Measurements from ENCODE around the gene MIB1. TPM values are rescaled to one million over a fixed set of nuclear protein-coding genes. Genes with fewer than 3 reads are reported as not detected.
A peak's percentile ranks its signal among the peaks of the same experiment; 100 is the strongest.

Gene MIB1
- total RNA-seq, 1 experiment from 2014 or later, result 70.5 TPM

- Histone ChIP-seq H3K27ac (ENCODE audit: low read depth, low read length, poor library complexity, severe bottlenecking) (no peak overlapping the region), H3K9me3 (ENCODE audit: low read depth, low read length, poor library complexity, severe bottlenecking) (no peaks in the 10 kb centered on the region), H3K27me3 (replicated peaks; ENCODE audit: insufficient read depth, low read depth, low read length, poor library complexity) (no peaks in the 10 kb centered on the region), H3K4me3 (ENCODE audit: low read depth, low read length, poor library complexity, severe bottlenecking) (no peak overlapping the region), H3K36me3 (ENCODE audit: insufficient read depth, low read length, poor library complexity, severe bottlenecking) (no peaks in the 10 kb centered on the region), H3K4me1 (ENCODE audit: insufficient read depth, low read length, poor library complexity, severe bottlenecking) (no peaks in the 10 kb centered on the region)
- no peak for TF ChIP-seq CTCF (conservative IDR thresholded peaks at IDR 0.05; ENCODE audit: low read depth, low read length)
- no peak for TF ChIP-seq EZH2 (IDR thresholded peaks at IDR 0.05; ENCODE audit: borderline replicate concordance, low read depth, low read length, poor library complexity, severe bottlenecking)
- ChIA-PET POLR2A (ENCODE audit: low non-redundant PET) (no interaction called here), CTCF (no interaction called here)
- no peak for DNase-seq (ENCODE audit: low spot score)
- BruUV-seq (replicated peaks), result no TSS peak
- intact Hi-C loops (cut with micrococcal nuclease; ENCODE audit: unreplicated experiment), result no loop called here
Measured at GRCh38 chr18:21714474-21714873, 26.1 kb upstream of the MIB1 start.

- POLR2A ChIA-PET (ENCODE audit: low non-redundant PET), result no interaction called here
Measured at GRCh38 chr18:21722687-21723086, 17.9 kb upstream of the MIB1 start.

GRCh38 chr18:21725201-21725600, 15.4 kb upstream of the MIB1 start:
- Histone ChIP-seq H3K4me1 (ENCODE audit: insufficient read depth, low read length, poor library complexity, severe bottlenecking) (peaks cover 18% of the 10 kb centered on the region), H3K4me3 (ENCODE audit: low read depth, low read length, poor library complexity, severe bottlenecking) (no peak overlapping the region), H3K27me3 (replicated peaks; ENCODE audit: insufficient read depth, low read depth, low read length, poor library complexity) (no peaks in the 10 kb centered on the region), H3K27ac (ENCODE audit: low read depth, low read length, poor library complexity, severe bottlenecking) (peak overlapping the region; percentile 77), H3K9me3 (ENCODE audit: low read depth, low read length, poor library complexity, severe bottlenecking) (no peaks in the 10 kb centered on the region), H3K36me3 (ENCODE audit: insufficient read depth, low read length, poor library complexity, severe bottlenecking) (no peaks in the 10 kb centered on the region)
- TF ChIP-seq CTCF (conservative IDR thresholded peaks at IDR 0.05; ENCODE audit: low read depth, low read length), result no peak
- no peak for TF ChIP-seq EZH2 (IDR thresholded peaks at IDR 0.05; ENCODE audit: borderline replicate concordance, low read depth, low read length, poor library complexity, severe bottlenecking)
- ChIA-PET CTCF (no interaction called here), POLR2A (ENCODE audit: low non-redundant PET) (no interaction called here)
- DNase-seq (ENCODE audit: low spot score), result peak; percentile 63
- intact Hi-C loops (cut with micrococcal nuclease; ENCODE audit: unreplicated experiment), result no loop called here
- BruUV-seq (replicated peaks), result no TSS peak

More at GRCh38 chr18:21722687-21723086, 17.9 kb upstream of the MIB1 start:
- no peak overlapping the region for H3K4me3 ChIP-seq (ENCODE audit: low read depth, low read length, poor library complexity, severe bottlenecking)
- CTCF ChIA-PET, result no interaction called here
- no peak overlapping the region for H3K27ac ChIP-seq (ENCODE audit: low read depth, low read length, poor library complexity, severe bottlenecking)
- H3K9me3 ChIP-seq (ENCODE audit: low read depth, low read length, poor library complexity, severe bottlenecking), result no peaks in the 10 kb centered on the region
- no peaks in the 10 kb centered on the region for H3K27me3 ChIP-seq (replicated peaks; ENCODE audit: insufficient read depth, low read depth, low read length, poor library complexity)
- no peaks in the 10 kb centered on the region for H3K36me3 ChIP-seq (ENCODE audit: insufficient read depth, low read length, poor library complexity, severe bottlenecking)
- peaks cover 18% of the 10 kb centered on the region for H3K4me1 ChIP-seq (ENCODE audit: insufficient read depth, low read length, poor library complexity, severe bottlenecking)
- intact Hi-C loops (cut with micrococcal nuclease; ENCODE audit: unreplicated experiment), result no loop called here
- TF ChIP-seq EZH2 (IDR thresholded peaks at IDR 0.05; ENCODE audit: borderline replicate concordance, low read depth, low read length, poor library complexity, severe bottlenecking) (no peak), CTCF (conservative IDR thresholded peaks at IDR 0.05; ENCODE audit: low read depth, low read length) (no peak)
- DNase-seq (ENCODE audit: low spot score), result no peak
- no TSS peak for BruUV-seq (replicated peaks)
